Naive thymus-derived CD4-positive, alpha-beta T cell (primary cell): ENCODE measurements around the gene SLC48A1. TPM values are rescaled to one million over a fixed set of nuclear protein-coding genes. Genes with fewer than 3 reads are reported as not detected.

ENCODE experiments used
- ATAC-seq: fragments of 150-1000 bp; cut with Tn5 transposase; 2 replicates; pipeline ENCODE4 v1.10.0; 2021; ENCODE audit warnings: mild to moderate bottlenecking, moderate library complexity
- CTCF ChIA-PET: fragments of 350-600 bp; sonication (Branson Sonifier 250); formaldehyde crosslinking; loops from one replicate; lab custom pipeline; 2021; ENCODE audit warnings: antibody characterized with exemption; lab: Charles Lee
- POLR2A ChIA-PET: fragments of 350-600 bp; sonication (Branson Sonifier 250); formaldehyde crosslinking; loops from one replicate; lab custom pipeline; 2021; ENCODE audit warnings: antibody characterized with exemption, inconsistent platforms; lab: Charles Lee
- DNase-seq, 9 donors: peaks; one replicate each; pipeline versions ENCODE4 v3.0.0 to v3.0.0-alpha.2; 2020 to 2022; ENCODE audit warnings: mixed read lengths in 1 of 9
- H3K27ac ChIP-seq: one replicate; pipeline ENCODE4 v1.7.0; 2013; ENCODE audit warnings: mild to moderate bottlenecking, low read depth, low read length, moderate library complexity
- H3K27me3 ChIP-seq, 2 donors: one replicate each; pipeline ENCODE4 v1.7.0; 2013; ENCODE audit warnings: low read length in 2 of 2, mild to moderate bottlenecking in 2 of 2, moderate library complexity in 2 of 2; ENCODE audit not compliant: control insufficient read depth in 2 of 2, insufficient read depth in 2 of 2
- H3K36me3 ChIP-seq, 3 experiments: 1 replicate in 2 of 3; 2 replicates in 1 of 3; pipeline ENCODE4 v1.7.0; 2013; ENCODE audit warnings: low read length in 3 of 3, mild to moderate bottlenecking in 3 of 3, moderate library complexity in 1 of 3; ENCODE audit not compliant: insufficient read depth in 3 of 3, control insufficient read depth in 2 of 3
- H3K4me1 ChIP-seq, 2 donors: one replicate each; pipeline ENCODE4 v1.7.0; 2013; ENCODE audit warnings: low read length in 2 of 2, mild to moderate bottlenecking in 2 of 2, moderate library complexity in 1 of 2; ENCODE audit not compliant: control insufficient read depth in 2 of 2, insufficient read depth in 2 of 2
- H3K4me3 ChIP-seq: 2 replicates; pipeline ENCODE4 v1.7.0; 2013; ENCODE audit warnings: mild to moderate bottlenecking, low read length
- H3K9me3 ChIP-seq, 3 experiments: 1 replicate in 2 of 3; 2 replicates in 1 of 3; pipeline ENCODE4 v1.7.0; 2013; ENCODE audit warnings: low read length in 3 of 3; ENCODE audit not compliant: control insufficient read depth in 2 of 3
- H3K27ac Mint-ChIP-seq, 9 donors: one replicate each; pipeline ENCODE4 v1.8.0; 2020 to 2022; ENCODE audit warnings: mixed read lengths in 9 of 9, mild to moderate bottlenecking in 8 of 9, moderate library complexity in 5 of 9, inconsistent platforms in 2 of 9
- H3K27me3 Mint-ChIP-seq, 5 donors: one replicate each; pipeline ENCODE4 v1.8.0; 2021 to 2022; ENCODE audit warnings: mixed read lengths in 5 of 5, mild to moderate bottlenecking in 1 of 5
- H3K36me3 Mint-ChIP-seq, 5 donors: one replicate each; pipeline ENCODE4 v1.8.0; 2020 to 2022; ENCODE audit warnings: mixed read lengths in 5 of 5, mild to moderate bottlenecking in 3 of 5, inconsistent platforms in 1 of 5
- H3K4me1 Mint-ChIP-seq, 7 donors: one replicate each; pipeline ENCODE4 v1.8.0; 2020 to 2022; ENCODE audit warnings: mixed read lengths in 7 of 7, mild to moderate bottlenecking in 3 of 7, inconsistent platforms in 1 of 7
- H3K4me3 Mint-ChIP-seq, 10 donors: one replicate each; pipeline ENCODE4 v1.8.0; 2020 to 2022; ENCODE audit warnings: mild to moderate bottlenecking in 10 of 10, mixed read lengths in 10 of 10, moderate library complexity in 6 of 10, inconsistent platforms in 2 of 10
- H3K9me3 Mint-ChIP-seq, 11 donors: one replicate each; pipeline ENCODE4 v1.8.0; 2020 to 2022; ENCODE audit warnings: mixed read lengths in 11 of 11, mild to moderate bottlenecking in 4 of 11, inconsistent platforms in 1 of 11, moderate library complexity in 1 of 11
- intact Hi-C, 2 donors: fragments of 100-400 bp; cut with micrococcal nuclease; formaldehyde crosslinking; loops; one replicate each; pipeline ENCODE4 v1.15.1; 2023
- polyA plus RNA-seq, 2 donors: library from polyadenylated mRNA; unstranded; fragments of 300-500 nt; fragmentation: Illumina TruSeq; gene quantifications; one replicate each; pipeline ENCODE4 v1.2.3, GENCODE V29; 2021
- total RNA-seq, 6 experiments: library from RNA in 5 of 6; stranded (reverse) in 5 of 6; gene quantifications; 1 replicate in 5 of 6; 2 replicates in 1 of 6; pipeline ENCODE4 v1.2.3 and lab custom pipeline; 2021 to 2026

SLC48A1 gene
- total and polyA plus RNA-seq, 7 experiments from 2014 or later = 6.7 to 15.6 (median 12.5) TPM

DNA sequence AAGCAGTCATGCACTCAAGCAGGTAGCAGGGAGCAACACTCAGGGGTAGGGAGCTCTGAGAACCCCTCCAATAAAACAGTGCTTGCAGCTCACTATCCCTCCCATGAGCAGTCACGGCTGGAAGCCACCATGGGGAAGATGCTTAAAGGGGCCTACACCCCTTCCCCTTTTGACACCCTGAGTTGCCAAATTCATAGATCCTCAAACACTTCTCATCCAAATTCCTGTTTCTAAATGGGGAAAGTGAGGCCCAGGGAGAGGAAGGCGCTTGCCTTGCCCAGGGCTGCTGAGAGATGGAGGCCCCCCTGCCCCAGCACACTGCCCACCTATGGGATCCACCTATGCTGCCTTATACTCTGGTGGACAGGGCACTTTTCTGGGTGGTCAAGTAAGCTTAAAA is 40.5 kb upstream of the SLC48A1 start:
- no peaks in the 10 kb centered on the region for H3K9me3 Mint-ChIP-seq
- ChIA-PET POLR2A (no interaction called here), CTCF (interaction anchor here (0.6 to 7.5 kb wide), 7 partner anchors 10 to 153 kb away, joined by 3 to 41 read pairs (median 3); no protein-coding TSS in a partner anchor)
- Histone ChIP-seq H3K36me3 (no peaks in the 10 kb centered on the region), H3K4me1 (no peaks in the 10 kb centered on the region), H3K27me3 (no peaks in the 10 kb centered on the region), H3K9me3 (no peaks in the 10 kb centered on the region), H3K4me3 (no peak overlapping the region), H3K27ac (no peak overlapping the region)
- no peak overlapping the region for H3K27ac Mint-ChIP-seq
- no peak for DNase-seq
- H3K36me3 Mint-ChIP-seq = peaks cover 0 to 5% (median 0%) of the 10 kb centered on the region in 5 donors
- peaks cover 0 to 7% (median 0%) of the 10 kb centered on the region in 7 donors for H3K4me1 Mint-ChIP-seq
- intact Hi-C loops = no loop called here
- no peak overlapping the region for H3K4me3 Mint-ChIP-seq
- no peaks in the 10 kb centered on the region for H3K27me3 Mint-ChIP-seq
- no peak for ATAC-seq

DNA sequence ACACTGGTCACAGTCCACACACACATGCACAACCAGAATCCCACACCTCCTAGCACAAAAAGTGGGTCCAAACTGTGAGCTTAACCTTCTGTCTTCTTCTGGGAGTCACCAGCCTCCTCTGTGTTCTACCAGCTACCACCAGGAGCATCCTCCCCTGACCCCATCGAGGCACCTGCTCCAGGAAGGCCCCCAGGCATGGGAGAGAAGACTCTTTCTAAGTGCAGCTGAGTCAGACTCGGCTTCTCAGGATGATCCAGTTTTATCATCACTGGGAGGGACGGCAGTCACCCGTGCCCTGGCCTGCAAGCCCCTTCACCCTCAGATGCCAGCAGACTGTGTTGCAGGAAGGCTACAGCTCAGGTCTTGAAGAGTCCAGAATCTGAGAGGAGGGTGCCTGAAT is 39.9 kb upstream of the SLC48A1 start:
- CTCF ChIA-PET = interaction anchor here (1.0 to 7.5 kb wide), 5 partner anchors 10 to 153 kb away, joined by 3 to 41 read pairs (median 4); no protein-coding TSS in a partner anchor
- DNase-seq = no peak
- no peaks in the 10 kb centered on the region for H3K9me3 ChIP-seq

DNA sequence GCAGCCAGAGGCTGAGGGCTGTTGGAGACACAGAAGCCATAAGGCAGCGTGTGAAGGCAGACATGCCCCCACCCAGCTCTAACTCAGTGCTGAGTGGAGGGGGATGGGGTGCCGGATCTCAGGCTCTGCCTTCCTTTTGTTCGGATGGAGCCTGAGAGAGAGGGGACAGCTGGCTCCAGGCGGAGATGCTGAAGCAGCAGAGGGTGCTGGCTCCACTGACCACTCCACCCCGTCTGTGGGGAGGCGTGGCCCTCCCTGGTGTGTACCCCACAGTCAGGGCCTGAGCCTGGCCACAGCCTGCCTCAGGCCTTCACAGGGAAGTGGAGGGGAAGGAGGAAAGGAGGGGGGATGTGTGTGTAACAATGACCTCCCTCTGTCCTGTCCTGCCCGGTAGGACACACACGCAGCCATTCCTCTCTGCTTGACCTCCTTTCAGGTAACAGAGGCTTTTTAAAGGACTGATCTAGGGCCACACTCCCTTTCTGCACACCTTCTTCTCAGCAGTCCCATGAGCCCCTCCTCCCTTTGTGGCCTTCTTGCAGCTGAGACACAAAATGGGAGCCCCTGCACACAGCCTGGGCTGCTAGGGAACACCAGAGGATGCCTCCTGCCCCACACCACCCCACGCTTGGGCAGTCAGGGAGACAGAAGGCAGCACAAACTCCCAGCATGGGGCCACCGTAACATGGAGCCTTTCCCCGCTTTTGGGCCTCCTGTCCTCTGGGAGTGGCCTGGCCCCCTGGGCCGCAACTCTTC is 38.1 kb upstream of the SLC48A1 start:
- no peak for DNase-seq
- ATAC-seq = no peak
- Histone ChIP-seq H3K4me1 (no peaks in the 10 kb centered on the region), H3K9me3 (no peaks in the 10 kb centered on the region), H3K4me3 (no peak overlapping the region), H3K36me3 (no peaks in the 10 kb centered on the region), H3K27ac (no peak overlapping the region), H3K27me3 (no peaks in the 10 kb centered on the region)
- ChIA-PET CTCF (interaction anchor here (1.3 to 7.5 kb wide), 2 partner anchors 8 to 43 kb away, joined by 3 to 41 read pairs; no protein-coding TSS in a partner anchor), POLR2A (no interaction called here)
- Mint-ChIP-seq H3K4me1 (peaks cover 0 to 14% (median 5%) of the 10 kb centered on the region in 7 donors), H3K27ac (no peak overlapping the region), H3K4me3 (no peak overlapping the region), H3K36me3 (no peaks in the 10 kb centered on the region), H3K27me3 (no peaks in the 10 kb centered on the region), H3K9me3 (no peaks in the 10 kb centered on the region)
- intact Hi-C loops = no loop called here

More for the DNA sequence above, 39.9 kb upstream of the SLC48A1 start:
- H3K27ac ChIP-seq = no peak overlapping the region
- no peaks in the 10 kb centered on the region for H3K9me3 Mint-ChIP-seq
- POLR2A ChIA-PET = no interaction called here
- no peak overlapping the region for H3K4me3 Mint-ChIP-seq
- H3K4me1 Mint-ChIP-seq = peaks cover 0 to 7% (median 0%) of the 10 kb centered on the region in 7 donors
- no peaks in the 10 kb centered on the region for H3K4me1 ChIP-seq
- H3K27me3 ChIP-seq = no peaks in the 10 kb centered on the region
- no peaks in the 10 kb centered on the region for H3K36me3 ChIP-seq
- H3K27me3 Mint-ChIP-seq = no peaks in the 10 kb centered on the region
- peak overlapping the region in 1 of 9 donors; percentile 25 for H3K27ac Mint-ChIP-seq
- intact Hi-C loops = no loop called here
- ATAC-seq = no peak
- H3K4me3 ChIP-seq = no peak overlapping the region
- no peaks in the 10 kb centered on the region for H3K36me3 Mint-ChIP-seq

DNA sequence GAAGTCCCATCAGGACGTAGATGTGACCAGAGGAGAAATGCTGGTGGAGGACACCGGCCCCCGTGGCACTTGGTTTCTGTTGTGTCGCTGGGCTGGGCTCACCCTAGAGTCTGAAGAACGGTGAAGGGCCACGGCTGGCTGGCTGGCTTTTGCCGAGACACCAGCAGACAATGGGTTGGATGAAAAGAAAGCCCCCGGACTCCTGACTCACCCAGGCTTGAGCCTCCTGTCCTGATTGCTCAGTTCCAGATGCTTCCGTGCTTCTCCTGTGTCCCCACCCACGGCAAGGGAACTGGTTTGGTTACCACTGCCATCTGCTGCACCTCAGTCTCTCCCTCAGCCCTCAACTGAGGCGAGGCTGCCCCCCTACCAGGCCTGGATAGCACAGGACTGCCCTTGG is 37.4 kb upstream of the SLC48A1 start:
- Mint-ChIP-seq H3K27me3 (no peaks in the 10 kb centered on the region), H3K36me3 (no peaks in the 10 kb centered on the region), H3K9me3 (no peaks in the 10 kb centered on the region), H3K27ac (peak overlapping the region in 1 of 9 donors; percentile 46), H3K4me1 (peaks cover 0 to 21% (median 8%) of the 10 kb centered on the region in 7 donors), H3K4me3 (no peak overlapping the region)
- no peak overlapping the region for H3K4me3 ChIP-seq
- no peaks in the 10 kb centered on the region for H3K9me3 ChIP-seq
- H3K36me3 ChIP-seq = no peaks in the 10 kb centered on the region
- ChIA-PET CTCF (interaction anchor here (7.5 kb wide), 1 partner anchor 7 kb away, joined by 41 read pairs; no protein-coding TSS in a partner anchor), POLR2A (no interaction called here)
- DNase-seq (no peak), ATAC-seq (no peak)
- no peak overlapping the region for H3K27ac ChIP-seq
- intact Hi-C loops = no loop called here
- H3K4me1 ChIP-seq = no peaks in the 10 kb centered on the region
- H3K27me3 ChIP-seq = no peaks in the 10 kb centered on the region

DNA sequence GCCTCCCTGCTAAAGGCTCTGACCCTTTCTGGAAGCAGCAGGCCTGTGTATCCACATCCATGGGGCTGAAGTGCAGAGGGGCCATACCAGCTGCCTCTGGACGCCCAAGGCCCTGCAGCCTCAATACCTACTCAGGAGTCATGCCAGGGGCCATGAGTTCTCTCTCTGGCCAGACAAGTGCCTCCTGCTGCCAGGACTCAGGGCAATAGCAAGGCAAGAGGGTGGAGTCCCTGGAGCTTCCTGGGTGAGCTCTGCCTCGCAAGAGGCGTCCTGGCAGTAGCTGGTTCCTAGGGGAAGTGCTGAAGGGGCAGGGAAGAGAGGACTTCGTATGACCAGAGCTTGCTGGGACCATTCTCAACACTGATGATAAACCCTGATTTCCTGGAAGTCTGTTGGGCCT is 36.8 kb upstream of the SLC48A1 start:
- H3K27ac ChIP-seq = no peak overlapping the region
- H3K27me3 ChIP-seq = no peaks in the 10 kb centered on the region
- no peaks in the 10 kb centered on the region for H3K36me3 ChIP-seq
- no peaks in the 10 kb centered on the region for H3K27me3 Mint-ChIP-seq
- no peaks in the 10 kb centered on the region for H3K36me3 Mint-ChIP-seq
- H3K9me3 Mint-ChIP-seq = no peaks in the 10 kb centered on the region
- peak overlapping the region in 1 of 9 donors; percentile 30 for H3K27ac Mint-ChIP-seq
- intact Hi-C loops = no loop called here
- H3K4me3 ChIP-seq = no peak overlapping the region
- H3K4me1 ChIP-seq = peaks cover 3 to 5% of the 10 kb centered on the region in 2 donors
- peaks cover 1 to 24% (median 13%) of the 10 kb centered on the region in 7 donors for H3K4me1 Mint-ChIP-seq
- H3K9me3 ChIP-seq = no peaks in the 10 kb centered on the region
- ATAC-seq (no peak), DNase-seq (no peak)
- H3K4me3 Mint-ChIP-seq = no peak overlapping the region
- POLR2A ChIA-PET = interaction anchor here (1.1 kb wide), 1 partner anchor 10 kb away, joined by 3 read pairs; no protein-coding TSS in a partner anchor
- CTCF ChIA-PET = interaction anchor here (1.1 to 1.3 kb wide), 2 partner anchors 23 to 38 kb away, joined by 3 to 5 read pairs; no protein-coding TSS in a partner anchor

DNA sequence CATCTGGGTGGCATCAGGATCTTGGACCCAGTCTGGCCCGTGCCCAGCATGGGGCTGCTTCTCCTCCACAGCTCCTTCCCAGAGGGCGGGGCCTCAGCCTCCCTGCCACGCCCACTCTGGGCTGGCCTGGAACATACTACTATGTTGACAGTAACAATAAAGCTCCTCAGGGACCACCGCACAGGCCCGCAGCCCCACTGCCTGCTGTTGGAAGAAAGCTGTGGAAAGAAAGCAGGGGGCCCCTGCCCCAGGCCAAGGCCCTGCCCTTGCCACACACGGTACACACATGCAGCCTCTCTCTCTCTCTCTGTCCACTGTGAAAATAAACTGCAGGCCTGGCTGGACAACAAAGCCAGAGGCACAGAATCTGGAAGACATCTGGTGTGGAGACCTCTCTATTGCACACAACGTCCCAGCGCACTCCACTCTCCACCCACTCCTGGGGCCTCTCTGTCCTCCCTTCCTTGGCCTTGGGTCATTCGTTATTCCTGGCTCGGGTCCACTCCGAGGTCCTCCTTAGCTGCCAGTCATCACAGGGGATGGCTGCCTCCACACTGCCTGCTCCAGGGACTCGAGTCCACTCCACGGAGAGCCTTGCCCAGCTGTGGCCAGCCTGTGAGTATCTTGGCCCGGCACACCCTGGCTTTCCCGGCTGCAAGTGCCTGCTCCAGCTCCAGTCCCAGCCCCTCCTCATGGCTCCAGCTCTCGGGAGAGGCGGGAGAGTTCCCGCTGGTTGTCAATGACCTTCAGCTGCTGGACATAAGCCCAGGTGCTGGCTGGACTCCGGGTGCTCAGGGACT is 36.0 kb upstream of the SLC48A1 start:
- H3K27ac Mint-ChIP-seq = no peak overlapping the region
- POLR2A ChIA-PET = interaction anchor here (1.1 kb wide), 1 partner anchor 11 kb away, joined by 3 read pairs; no protein-coding TSS in a partner anchor

More for the DNA sequence above, 36.0 kb upstream of the SLC48A1 start:
- intact Hi-C loops = no loop called here
- CTCF ChIA-PET = interaction anchor here (1.1 to 1.3 kb wide), 2 partner anchors 23 to 38 kb away, joined by 3 to 5 read pairs; no protein-coding TSS in a partner anchor
- Mint-ChIP-seq H3K9me3 (no peaks in the 10 kb centered on the region), H3K4me3 (no peak overlapping the region), H3K36me3 (no peaks in the 10 kb centered on the region), H3K27me3 (no peaks in the 10 kb centered on the region), H3K4me1 (peaks cover 6 to 33% (median 20%) of the 10 kb centered on the region in 7 donors)
- H3K27ac ChIP-seq = no peak overlapping the region
- no peaks in the 10 kb centered on the region for H3K9me3 ChIP-seq
- DNase-seq = no peak
- H3K4me3 ChIP-seq = no peak overlapping the region
- H3K36me3 ChIP-seq = no peaks in the 10 kb centered on the region
- H3K4me1 ChIP-seq = peaks cover 10 to 13% of the 10 kb centered on the region in 2 donors
- H3K27me3 ChIP-seq = no peaks in the 10 kb centered on the region
- ATAC-seq = no peak
